Keratinocyte (primary cell): Measurements from ENCODE around the gene CRIM1.

Experiments used
- CTCF ChIP-seq, 3 experiments: IDR thresholded peaks in 1 of 3; conservative IDR thresholded peaks in 1 of 3; optimal IDR thresholded peaks in 1 of 3; 2 replicates in 2 of 3; 3 replicates in 1 of 3; pipeline versions ENCODE3 to v1.5.1; 2011; ENCODE audit warnings: low read length in 3 of 3, mild to moderate bottlenecking in 3 of 3, moderate library complexity in 2 of 3, control low read depth in 1 of 3, inconsistent platforms in 1 of 3; ENCODE audit not compliant: insufficient read depth in 2 of 3; ENCODE audit errors: extremely low read depth in 1 of 3
- EZH2 ChIP-seq: IDR thresholded peaks from one replicate; pipeline ENCODE4 v1.6.1; 2012; ENCODE audit warnings: inconsistent platforms, mild to moderate bottlenecking, low read length, moderate library complexity

- TF ChIP-seq CTCF (optimal IDR thresholded peaks at IDR 0.05 in 1 of 3, IDR thresholded peaks at IDR 0.05 in 1 of 3, conservative IDR thresholded peaks at IDR 0.05 in 1 of 3; ENCODE audit: extremely low read depth in 1 of 3, insufficient read depth in 2 of 3, low read length in 3 of 3) (no peak), EZH2 (no peak)
These were observed 127.7 kb downstream of the CRIM1 start for GRCh38 chr2:36483290-36483689.
